GM13976 (cell line): ENCODE measurements around the gene SOST.

Experiments
- DNase-seq: peaks from one replicate; pipeline ENCODE4 v3.0.0; 2012; ENCODE audit warnings: low spot score
- in situ Hi-C: fragments of 300-500 bp; cut with MboI; formaldehyde crosslinking; loops from one replicate; pipeline ENCODE4 v1.12.0; 2022; ENCODE audit warnings: low sequenced_read_pairs, mixed read lengths, inconsistent platforms; ENCODE audit not compliant: unreplicated experiment
- TF ChIP-seq, protein P1 (sequence below): IDR thresholded peaks from 2 replicates; pipeline ENCODE4 v1.5.1; 2012; ENCODE audit warnings: borderline replicate concordance, mild to moderate bottlenecking; ENCODE audit not compliant: insufficient read depth; ENCODE audit errors: extremely low read depth, missing control alignments, control extremely low read depth

SOST gene

DNA sequence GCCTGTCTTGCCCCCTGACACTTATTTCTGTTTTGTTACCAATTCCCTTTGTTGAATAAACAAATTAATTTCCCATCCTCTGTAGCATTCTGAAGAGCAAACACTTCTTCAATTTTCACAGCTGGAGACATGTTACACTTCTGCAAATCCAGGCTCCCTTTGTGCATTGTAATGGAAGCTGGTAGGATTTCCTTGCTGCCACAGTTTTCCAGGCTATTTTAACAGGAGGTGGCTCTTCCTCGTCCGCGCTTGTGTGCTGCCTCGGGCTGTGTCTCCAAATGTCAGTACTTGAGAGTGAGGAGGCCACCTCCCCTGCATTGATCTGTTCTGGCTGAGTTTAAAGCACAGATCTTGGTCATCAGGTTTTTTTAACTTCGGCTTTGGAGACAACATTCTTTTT is 40.0 kb downstream of the SOST start:
- in situ Hi-C loops: no loop called here
- TF ChIP-seq, protein P1, sequence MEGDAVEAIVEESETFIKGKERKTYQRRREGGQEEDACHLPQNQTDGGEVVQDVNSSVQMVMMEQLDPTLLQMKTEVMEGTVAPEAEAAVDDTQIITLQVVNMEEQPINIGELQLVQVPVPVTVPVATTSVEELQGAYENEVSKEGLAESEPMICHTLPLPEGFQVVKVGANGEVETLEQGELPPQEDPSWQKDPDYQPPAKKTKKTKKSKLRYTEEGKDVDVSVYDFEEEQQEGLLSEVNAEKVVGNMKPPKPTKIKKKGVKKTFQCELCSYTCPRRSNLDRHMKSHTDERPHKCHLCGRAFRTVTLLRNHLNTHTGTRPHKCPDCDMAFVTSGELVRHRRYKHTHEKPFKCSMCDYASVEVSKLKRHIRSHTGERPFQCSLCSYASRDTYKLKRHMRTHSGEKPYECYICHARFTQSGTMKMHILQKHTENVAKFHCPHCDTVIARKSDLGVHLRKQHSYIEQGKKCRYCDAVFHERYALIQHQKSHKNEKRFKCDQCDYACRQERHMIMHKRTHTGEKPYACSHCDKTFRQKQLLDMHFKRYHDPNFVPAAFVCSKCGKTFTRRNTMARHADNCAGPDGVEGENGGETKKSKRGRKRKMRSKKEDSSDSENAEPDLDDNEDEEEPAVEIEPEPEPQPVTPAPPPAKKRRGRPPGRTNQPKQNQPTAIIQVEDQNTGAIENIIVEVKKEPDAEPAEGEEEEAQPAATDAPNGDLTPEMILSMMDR: no peak
- no peak for DNase-seq

DNA sequence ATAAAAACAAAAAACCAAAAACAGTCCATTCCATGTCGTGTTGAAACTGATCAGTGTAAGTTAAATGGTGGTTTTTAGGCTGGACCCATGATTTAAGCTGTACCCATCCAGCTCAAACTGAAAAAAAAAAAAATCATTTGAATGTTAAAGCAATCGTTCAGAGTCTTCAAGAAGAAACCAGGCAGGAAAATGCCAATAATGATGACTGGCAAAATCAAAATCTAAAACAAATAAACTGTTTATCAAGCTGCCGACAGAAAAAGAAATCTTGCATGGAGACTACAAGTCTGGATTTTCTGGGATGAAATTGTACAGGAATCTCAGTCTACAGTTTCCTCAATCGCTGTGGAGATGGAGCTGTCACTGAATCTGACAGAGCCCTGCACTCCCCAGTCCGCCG is 40.7 kb downstream of the SOST start:
- in situ Hi-C loops: no loop called here
- DNase-seq: no peak
- TF ChIP-seq, protein P1: no peak

DNA sequence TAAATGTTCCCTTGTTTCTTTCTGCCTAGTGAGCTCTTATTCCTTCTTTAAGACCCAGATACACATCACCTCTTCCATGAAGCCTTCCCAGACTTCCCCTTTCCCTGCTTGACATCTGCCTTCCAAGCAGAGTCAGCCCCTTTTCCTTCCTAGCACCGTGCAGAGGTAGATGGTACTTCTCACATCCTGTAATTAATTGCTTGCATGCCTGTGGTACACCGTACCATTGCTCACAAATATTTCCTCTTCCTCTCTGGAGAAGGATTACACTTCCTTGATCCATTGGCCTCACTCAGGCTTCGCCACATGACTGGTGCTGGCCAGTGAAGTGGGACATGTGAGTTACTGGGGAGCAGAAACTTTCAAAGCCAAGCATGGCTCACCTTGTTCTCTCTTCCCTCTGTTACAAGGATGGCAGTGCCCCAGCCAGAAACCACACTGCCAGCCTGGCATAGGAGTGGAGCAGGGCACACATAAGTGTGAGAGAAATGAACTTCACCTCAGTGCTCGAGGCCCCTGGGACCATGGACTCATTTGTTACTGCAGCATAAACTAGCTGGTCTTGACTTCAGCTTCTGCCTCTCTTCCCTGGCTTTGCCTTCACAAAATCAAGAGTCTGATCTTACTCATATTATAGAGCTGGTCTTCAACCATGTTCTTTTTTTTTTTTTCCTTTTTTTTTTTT is 44.0 kb downstream of the SOST start:
- DNase-seq: no peak
- TF ChIP-seq, protein P1: no peak
- in situ Hi-C loops: no loop called here

DNA sequence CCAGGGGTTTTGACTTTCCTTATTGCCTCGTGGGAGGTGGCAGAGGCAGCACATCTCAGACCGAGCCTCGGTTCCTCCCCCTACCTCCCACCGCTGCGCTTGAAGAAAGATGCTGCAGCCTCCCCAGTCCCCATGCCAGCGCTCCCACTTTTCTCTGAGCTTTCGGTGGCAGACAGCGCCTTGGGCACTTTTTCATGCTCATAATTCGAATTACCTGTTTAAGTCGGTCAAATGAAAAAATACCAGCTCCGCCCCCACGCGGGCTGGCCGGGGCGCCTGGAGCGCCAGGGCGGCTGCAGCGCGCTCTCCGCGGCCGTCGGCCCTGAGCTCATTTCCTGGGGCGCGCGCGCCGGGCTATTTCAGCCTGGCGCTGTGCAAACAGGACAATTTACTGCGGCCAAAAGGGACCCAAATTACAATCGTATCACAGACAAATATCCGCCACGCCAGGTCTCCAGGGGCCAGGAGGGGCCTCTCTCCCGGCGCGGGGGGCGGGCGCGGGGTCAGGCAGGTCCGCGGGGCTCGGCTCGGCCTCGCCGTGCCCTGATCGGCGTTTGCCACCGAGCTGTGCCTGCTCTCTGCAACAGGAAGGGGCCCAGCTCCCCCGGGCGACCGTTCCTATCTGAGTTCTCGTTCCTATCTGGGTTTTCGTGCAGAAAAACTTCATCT is 45.0 kb downstream of the SOST start:
- DNase-seq: peak; percentile 78
- TF ChIP-seq, protein P1: no peak
- in situ Hi-C loops: no loop called here

DNA sequence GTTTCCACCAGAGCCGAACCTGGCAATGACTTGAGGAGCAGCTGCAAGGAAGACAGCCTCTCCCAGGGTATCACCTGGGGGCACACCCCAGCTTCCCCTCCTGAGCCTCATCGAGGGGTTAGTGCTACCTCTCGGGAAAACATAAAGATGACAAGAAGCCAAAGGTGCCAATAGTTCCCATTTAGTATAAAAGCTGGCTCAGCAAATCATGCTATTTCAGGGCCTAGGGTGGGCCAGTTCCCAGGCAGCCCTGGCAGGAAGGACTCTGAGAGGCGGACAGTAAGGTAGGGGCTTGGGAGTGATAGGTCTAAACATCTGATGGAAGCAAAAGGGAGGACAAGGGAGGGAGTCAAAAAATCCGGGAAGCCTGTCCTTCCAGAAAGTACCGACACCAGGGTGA is 46.2 kb downstream of the SOST start:
- TF ChIP-seq, protein P1: no peak
- in situ Hi-C loops: no loop called here

DNA sequence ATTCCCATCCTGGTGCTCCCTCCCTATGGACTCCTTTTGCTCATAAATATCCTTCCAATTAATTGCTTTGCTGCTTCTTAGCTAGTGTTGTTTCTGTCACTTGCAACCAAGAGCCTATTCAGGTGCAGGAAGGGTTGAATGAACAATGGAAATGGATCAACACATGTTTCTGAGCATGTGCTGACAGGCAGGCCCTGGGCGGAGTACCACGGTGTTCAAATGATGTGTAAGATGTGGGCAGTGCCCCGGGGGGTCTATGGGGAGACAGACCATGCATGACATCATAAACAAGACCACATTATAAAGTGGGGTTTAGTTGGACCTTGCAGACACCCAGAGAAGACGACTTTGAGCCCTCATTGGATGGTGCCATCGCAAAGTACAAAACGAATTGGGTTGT is 48.5 kb downstream of the SOST start:
- TF ChIP-seq, protein P1: no peak
- in situ Hi-C loops: no loop called here
- no peak for DNase-seq

More for the DNA sequence above, 46.2 kb downstream of the SOST start:
- no peak for DNase-seq
